ENCODE results near the gene PTPRT. TPM values are rescaled to one million over a fixed set of nuclear protein-coding genes. Genes with fewer than 3 reads are reported as not detected.

Gene PTPRT
- total RNA-seq, 2 experiments from 2014 or later: not detected

DNA sequence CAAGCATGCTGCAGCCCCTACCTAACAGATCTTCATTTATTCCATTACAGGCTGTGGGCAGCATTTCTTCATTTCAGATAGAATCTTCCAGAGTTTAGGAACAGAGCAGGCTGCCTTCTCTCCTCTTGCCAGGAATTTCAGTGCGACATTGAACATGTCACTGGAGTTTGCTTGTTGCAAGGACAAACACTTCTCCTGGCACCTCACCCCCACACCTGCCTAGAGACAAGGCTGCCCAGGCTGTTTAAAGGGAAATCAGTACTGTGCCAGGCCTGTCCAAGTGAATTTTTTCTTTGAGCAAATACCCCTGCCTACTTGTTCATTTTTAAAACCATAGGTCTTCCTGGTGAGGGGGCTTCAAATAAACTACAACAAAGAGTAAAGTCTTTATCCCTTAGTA, 594.1 kb downstream of the PTPRT start:
- Mint-ChIP-seq H3K27ac (no peak overlapping the region), H3K4me1 (ENCODE audit: low read depth) (no peaks in the 10 kb centered on the region), H3K9me3 (ENCODE audit: insufficient read depth) (no peaks in the 10 kb centered on the region), H3K36me3 (ENCODE audit: low read depth) (no peaks in the 10 kb centered on the region), H3K27me3 (ENCODE audit: low read depth) (no peaks in the 10 kb centered on the region), H3K4me3 (no peak overlapping the region)
- ATAC-seq (no peak), DNase-seq (no peak)
- POLR2A ChIA-PET: no interaction called here
- CTCF ChIA-PET: no interaction called here

DNA sequence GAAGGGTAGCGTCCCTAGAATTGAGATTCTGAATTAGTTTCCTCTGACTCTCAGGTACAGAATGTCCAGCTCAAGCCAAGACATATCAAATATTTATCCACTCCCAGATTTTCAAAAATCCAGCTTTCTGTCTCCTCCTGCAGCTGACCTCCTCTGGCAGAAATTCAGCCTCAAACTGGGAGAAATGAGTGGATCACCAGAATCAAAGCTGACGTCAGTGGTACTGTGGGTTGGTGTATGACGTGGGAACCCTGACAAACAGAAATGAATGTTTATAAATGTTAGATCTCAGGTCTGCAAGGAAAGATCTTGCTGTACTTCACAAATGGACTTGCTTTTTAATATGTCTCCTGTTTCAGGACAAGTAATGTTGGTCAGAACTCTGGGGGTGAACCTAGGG, 595.0 kb downstream of the PTPRT start:
- POLR2A ChIA-PET: no interaction called here
- no peaks in the 10 kb centered on the region for H3K36me3 Mint-ChIP-seq (ENCODE audit: low read depth)
- no peaks in the 10 kb centered on the region for H3K4me1 Mint-ChIP-seq (ENCODE audit: low read depth)
- H3K27me3 Mint-ChIP-seq (ENCODE audit: low read depth): no peaks in the 10 kb centered on the region
- H3K9me3 Mint-ChIP-seq (ENCODE audit: insufficient read depth): no peaks in the 10 kb centered on the region
- ATAC-seq: no peak
- no peak overlapping the region for H3K4me3 Mint-ChIP-seq
- CTCF ChIA-PET: no interaction called here
- no peak for DNase-seq
- no peak overlapping the region for H3K27ac Mint-ChIP-seq

DNA sequence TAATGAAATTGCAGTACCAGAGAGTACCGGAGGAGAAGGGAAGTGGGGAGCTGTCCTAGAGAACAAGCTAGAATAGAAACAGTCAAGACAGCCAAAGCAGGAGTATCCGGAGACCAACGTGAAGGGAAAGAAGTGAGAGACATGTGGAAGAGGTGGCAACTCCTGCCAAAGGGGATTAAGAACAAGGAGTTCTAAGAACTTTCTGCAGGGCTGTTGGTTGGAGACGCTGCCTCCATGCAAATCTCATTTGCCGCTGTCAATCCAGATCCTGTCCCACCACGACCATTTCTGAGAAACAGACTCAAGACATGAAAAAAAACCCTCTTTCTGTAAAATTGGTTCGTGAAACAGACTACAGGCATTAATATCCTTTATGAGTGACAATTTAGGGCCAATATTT, 595.7 kb downstream of the PTPRT start:
- ChIA-PET POLR2A (no interaction called here), CTCF (no interaction called here)
- H3K9me3 Mint-ChIP-seq (ENCODE audit: insufficient read depth): no peaks in the 10 kb centered on the region
- H3K27ac Mint-ChIP-seq: no peak overlapping the region
- no peaks in the 10 kb centered on the region for H3K4me1 Mint-ChIP-seq (ENCODE audit: low read depth)
- no peaks in the 10 kb centered on the region for H3K27me3 Mint-ChIP-seq (ENCODE audit: low read depth)
- no peak for DNase-seq
- no peak overlapping the region for H3K4me3 Mint-ChIP-seq
- ATAC-seq: no peak
- H3K36me3 Mint-ChIP-seq (ENCODE audit: low read depth): no peaks in the 10 kb centered on the region

DNA sequence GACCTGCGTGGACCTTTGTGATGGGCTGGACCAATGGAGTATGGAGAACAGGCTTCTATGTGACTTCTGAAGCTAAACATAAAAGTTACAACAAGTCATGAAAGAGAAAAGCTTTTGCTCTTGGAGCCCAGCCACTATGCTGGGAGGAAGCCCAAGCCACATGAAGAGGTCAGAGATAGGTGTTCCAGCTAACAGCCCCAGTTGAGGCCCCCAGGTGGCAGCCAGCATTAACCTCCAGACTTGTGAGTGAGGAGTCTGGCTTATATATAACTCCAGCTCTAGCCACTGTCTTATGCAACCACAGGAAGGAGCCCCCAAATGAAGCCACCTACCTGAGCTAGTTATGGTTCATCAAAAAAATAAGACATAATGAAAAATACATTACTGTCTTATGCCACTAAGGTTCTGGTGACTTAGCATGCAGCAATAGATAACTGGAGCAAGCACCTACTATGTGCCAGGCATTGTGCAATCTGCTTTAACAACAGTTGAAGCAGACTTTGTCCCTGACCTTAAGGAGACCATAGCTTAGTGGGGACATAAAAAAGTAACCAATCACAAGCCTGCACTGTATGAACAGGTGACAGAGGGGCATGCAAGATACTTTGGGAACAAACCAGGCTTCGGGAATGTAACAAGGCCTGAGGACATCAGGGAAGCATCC, 599.6 kb downstream of the PTPRT start:
- ChIA-PET POLR2A (no interaction called here), CTCF (no interaction called here)
- Mint-ChIP-seq H3K36me3 (ENCODE audit: low read depth) (no peaks in the 10 kb centered on the region), H3K4me3 (no peak overlapping the region), H3K4me1 (ENCODE audit: low read depth) (no peaks in the 10 kb centered on the region), H3K9me3 (ENCODE audit: insufficient read depth) (no peaks in the 10 kb centered on the region), H3K27ac (no peak overlapping the region), H3K27me3 (ENCODE audit: low read depth) (no peaks in the 10 kb centered on the region)
- no peak for DNase-seq
- no peak for ATAC-seq

DNA sequence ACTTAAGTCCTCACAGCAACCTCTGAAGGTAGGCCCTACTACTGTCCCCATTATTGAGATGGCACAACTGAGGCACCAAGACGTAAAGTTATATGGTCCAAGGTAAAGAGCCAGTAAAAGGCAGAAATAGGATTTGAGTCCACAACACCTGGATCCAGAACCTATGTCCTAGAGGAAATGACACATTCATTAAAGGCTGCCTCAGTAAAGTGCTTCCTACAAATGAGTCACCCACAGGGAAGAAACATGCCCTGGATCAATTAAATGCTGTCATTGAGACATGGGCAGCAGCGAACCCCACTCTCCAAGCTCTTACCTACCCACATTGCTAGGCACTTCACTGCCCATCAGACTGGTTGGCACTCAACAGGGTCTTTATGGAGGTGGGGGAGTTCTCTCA, 600.9 kb downstream of the PTPRT start:
- no peaks in the 10 kb centered on the region for H3K9me3 Mint-ChIP-seq (ENCODE audit: insufficient read depth)
- CTCF ChIA-PET: no interaction called here

DNA sequence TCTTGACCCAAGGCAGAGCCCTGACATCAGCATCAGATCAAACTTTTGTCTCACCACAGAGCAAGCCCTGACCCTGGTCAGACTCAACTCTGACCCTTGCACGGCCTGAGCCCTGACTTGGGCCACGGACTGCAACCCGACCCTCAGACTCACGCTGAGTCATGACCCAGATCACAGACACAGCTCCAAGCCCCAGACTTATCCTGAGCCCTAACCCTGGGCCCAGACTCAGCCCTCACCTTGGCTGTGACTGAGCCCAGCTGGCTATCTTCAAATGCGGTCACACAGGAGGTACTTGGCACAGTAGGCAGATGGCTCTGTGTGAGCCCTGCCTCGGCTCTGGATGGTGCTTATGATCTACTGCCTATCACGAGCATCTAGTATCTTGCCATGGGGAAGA, 602.3 kb downstream of the PTPRT start:
- Mint-ChIP-seq H3K9me3 (ENCODE audit: insufficient read depth) (no peaks in the 10 kb centered on the region), H3K4me1 (ENCODE audit: low read depth) (no peaks in the 10 kb centered on the region), H3K27ac (no peak overlapping the region), H3K4me3 (no peak overlapping the region), H3K36me3 (ENCODE audit: low read depth) (no peaks in the 10 kb centered on the region), H3K27me3 (ENCODE audit: low read depth) (no peaks in the 10 kb centered on the region)
- ChIA-PET CTCF (no interaction called here), POLR2A (no interaction called here)
- no peak for DNase-seq
- ATAC-seq: no peak

More for the DNA sequence above, 600.9 kb downstream of the PTPRT start:
- ATAC-seq (no peak), DNase-seq (no peak)
- Mint-ChIP-seq H3K27me3 (ENCODE audit: low read depth) (no peaks in the 10 kb centered on the region), H3K4me1 (ENCODE audit: low read depth) (no peaks in the 10 kb centered on the region), H3K4me3 (no peak overlapping the region), H3K36me3 (ENCODE audit: low read depth) (no peaks in the 10 kb centered on the region), H3K27ac (no peak overlapping the region)
- POLR2A ChIA-PET: no interaction called here

DNA sequence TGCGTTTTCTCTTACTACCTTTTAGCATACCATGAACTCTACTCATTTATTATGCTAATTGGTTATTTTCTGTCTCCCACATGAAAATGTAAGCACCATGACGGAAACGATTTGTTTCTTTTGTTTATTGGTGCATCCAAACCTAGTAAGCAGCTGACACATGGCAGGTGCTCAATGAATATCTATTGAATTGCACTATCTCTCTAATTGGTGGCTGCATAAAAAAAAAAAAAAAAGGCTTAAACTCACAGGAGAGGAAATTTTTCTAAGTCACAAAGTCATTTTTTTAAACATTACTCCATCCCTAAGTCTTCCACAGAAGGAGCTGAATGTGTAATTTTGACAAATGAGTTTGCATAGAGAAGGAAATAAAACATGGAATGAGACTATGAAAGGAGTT, 608.4 kb downstream of the PTPRT start:
- H3K9me3 Mint-ChIP-seq (ENCODE audit: insufficient read depth): peaks cover 3% of the 10 kb centered on the region
- POLR2A ChIA-PET: no interaction called here
- CTCF ChIA-PET: interaction anchor here (0.6 to 0.7 kb wide), 2 partner anchors 652 to 847 kb away, joined by 3 read pairs; no protein-coding TSS in a partner anchor
- no peak for DNase-seq
- H3K4me1 Mint-ChIP-seq (ENCODE audit: low read depth): no peaks in the 10 kb centered on the region
- ATAC-seq: no peak
- H3K36me3 Mint-ChIP-seq (ENCODE audit: low read depth): no peaks in the 10 kb centered on the region
- H3K27ac Mint-ChIP-seq: no peak overlapping the region
- no peaks in the 10 kb centered on the region for H3K27me3 Mint-ChIP-seq (ENCODE audit: low read depth)
- no peak overlapping the region for H3K4me3 Mint-ChIP-seq

DNA sequence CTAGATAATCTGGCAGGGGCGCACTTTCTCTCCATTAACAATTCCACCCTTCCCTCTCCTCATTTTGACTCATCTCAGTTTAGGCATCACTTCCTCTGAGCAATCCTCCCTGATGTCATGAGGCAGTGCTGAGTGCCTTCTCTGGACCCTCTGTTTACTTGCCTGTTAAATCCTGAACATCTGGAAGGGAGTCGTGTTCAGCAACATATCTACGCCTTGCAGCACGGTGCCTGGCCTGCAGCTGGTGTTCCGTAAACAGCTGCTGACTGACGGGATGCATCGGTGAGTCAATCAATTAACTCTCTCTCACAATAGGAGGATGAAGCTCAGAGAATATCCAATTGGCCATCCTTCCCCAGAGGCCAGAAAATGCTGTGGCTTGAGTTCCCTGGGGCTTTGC, 613.5 kb downstream of the PTPRT start:
- Mint-ChIP-seq H3K27ac (no peak overlapping the region), H3K4me3 (no peak overlapping the region), H3K4me1 (ENCODE audit: low read depth) (no peaks in the 10 kb centered on the region), H3K36me3 (ENCODE audit: low read depth) (no peaks in the 10 kb centered on the region), H3K27me3 (ENCODE audit: low read depth) (no peaks in the 10 kb centered on the region), H3K9me3 (ENCODE audit: insufficient read depth) (peaks cover 12% of the 10 kb centered on the region)
- ATAC-seq: no peak
- CTCF ChIA-PET: no interaction called here
- POLR2A ChIA-PET: no interaction called here
- DNase-seq: no peak

DNA sequence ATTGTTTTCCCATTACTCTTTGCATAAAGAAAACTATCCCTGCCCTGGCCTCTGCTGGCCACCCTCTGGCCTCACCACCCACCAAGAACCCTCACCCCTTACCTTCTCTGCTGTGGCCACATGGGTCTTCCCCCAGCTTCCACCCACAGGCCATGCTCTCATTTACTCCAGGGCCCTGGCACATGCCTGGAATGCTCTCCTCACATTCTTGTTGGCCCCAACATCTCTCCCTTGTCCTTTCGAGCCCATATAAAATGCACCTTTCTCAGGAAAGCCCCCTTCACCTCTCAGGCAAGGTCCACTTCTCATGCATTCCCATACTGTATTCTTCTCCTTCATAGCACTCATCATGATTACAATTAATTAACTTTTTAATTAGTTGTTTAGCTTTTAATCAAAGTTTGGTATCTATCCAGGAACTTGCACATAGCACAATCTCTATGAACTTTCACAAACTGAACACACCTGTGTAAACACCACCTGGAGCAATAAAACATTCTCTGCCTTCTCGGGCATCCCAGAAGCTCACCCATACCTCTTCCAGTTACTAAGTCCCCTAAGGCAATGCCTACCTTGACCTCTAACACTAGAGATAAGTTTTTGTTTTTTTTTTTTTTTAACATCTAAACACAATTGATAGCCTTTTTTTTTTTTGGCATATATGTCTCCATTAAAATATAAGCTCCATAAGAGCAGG, 617.2 kb downstream of the PTPRT start:
- ATAC-seq: no peak
- Mint-ChIP-seq H3K36me3 (ENCODE audit: low read depth) (no peaks in the 10 kb centered on the region), H3K9me3 (ENCODE audit: insufficient read depth) (peaks cover 9% of the 10 kb centered on the region), H3K27me3 (ENCODE audit: low read depth) (no peaks in the 10 kb centered on the region), H3K27ac (no peak overlapping the region), H3K4me3 (no peak overlapping the region), H3K4me1 (ENCODE audit: low read depth) (no peaks in the 10 kb centered on the region)
- DNase-seq: no peak
- ChIA-PET CTCF (no interaction called here), POLR2A (no interaction called here)

DNA sequence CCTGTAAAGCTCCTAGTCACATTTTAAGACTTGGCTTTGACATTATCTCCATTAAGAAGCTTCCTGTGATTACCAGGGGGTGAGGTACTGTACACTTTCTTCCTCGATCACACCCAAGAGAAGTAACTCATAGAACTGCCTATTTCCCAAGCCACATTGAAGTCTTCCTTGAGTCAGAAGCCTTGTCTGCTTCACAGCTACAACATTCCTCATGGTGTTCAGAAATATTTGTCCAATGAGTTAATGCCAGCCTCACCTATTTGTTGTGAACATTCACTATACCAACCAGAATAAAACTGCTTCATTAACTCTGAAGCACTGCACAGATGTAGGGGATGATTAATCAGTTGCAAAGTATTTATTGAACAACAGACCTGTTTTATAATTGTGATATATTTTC, 622.3 kb downstream of the PTPRT start:
- no peak overlapping the region for H3K4me3 Mint-ChIP-seq
- peaks cover 3% of the 10 kb centered on the region for H3K9me3 Mint-ChIP-seq (ENCODE audit: insufficient read depth)
- DNase-seq (no peak), ATAC-seq (no peak)
- no peaks in the 10 kb centered on the region for H3K27me3 Mint-ChIP-seq (ENCODE audit: low read depth)
- ChIA-PET POLR2A (no interaction called here), CTCF (no interaction called here)
- no peak overlapping the region for H3K27ac Mint-ChIP-seq
- no peaks in the 10 kb centered on the region for H3K36me3 Mint-ChIP-seq (ENCODE audit: low read depth)
- H3K4me1 Mint-ChIP-seq (ENCODE audit: low read depth): no peaks in the 10 kb centered on the region

DNA sequence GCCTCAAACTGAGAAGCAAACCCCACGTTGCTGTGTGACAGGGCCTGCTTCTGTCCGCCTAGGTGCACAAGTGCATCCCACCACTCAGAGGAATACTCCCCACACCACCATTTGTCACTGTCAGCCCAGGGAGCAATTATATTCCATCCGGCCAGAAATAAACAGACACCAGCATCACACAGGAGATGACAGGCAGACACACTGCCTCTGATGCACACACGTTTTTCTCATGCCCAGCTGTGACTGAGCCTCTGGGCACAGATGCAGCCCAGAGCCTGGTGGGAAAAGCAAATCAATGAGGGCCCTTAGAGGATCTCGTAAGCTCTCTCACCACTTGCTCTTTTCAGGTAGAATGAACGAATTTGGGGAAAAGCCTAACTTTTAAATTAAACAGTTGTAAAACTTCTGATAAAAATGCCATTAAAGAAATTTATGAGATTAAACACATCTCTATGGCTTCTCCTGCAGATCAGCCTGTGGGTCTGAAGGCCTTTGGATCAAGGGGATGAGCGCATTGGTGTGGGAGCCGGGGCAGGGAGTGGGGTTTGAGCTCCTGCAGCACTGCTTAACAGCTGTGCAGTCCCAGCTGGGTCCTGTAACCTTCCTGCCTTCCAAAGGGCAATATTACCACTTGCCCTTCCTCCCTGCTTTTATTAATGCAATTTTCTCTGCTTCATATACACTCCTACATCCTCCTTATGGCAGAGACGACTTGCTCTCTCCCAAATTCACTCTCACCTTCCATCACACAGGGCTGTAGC, 624.3 kb downstream of the PTPRT start:
- Mint-ChIP-seq H3K27ac (no peak overlapping the region), H3K36me3 (ENCODE audit: low read depth) (no peaks in the 10 kb centered on the region), H3K9me3 (ENCODE audit: insufficient read depth) (no peaks in the 10 kb centered on the region), H3K27me3 (ENCODE audit: low read depth) (no peaks in the 10 kb centered on the region), H3K4me1 (ENCODE audit: low read depth) (no peaks in the 10 kb centered on the region), H3K4me3 (no peak overlapping the region)
- ATAC-seq: no peak
- CTCF ChIA-PET: no interaction called here
- no peak for DNase-seq
- POLR2A ChIA-PET: no interaction called here

DNA sequence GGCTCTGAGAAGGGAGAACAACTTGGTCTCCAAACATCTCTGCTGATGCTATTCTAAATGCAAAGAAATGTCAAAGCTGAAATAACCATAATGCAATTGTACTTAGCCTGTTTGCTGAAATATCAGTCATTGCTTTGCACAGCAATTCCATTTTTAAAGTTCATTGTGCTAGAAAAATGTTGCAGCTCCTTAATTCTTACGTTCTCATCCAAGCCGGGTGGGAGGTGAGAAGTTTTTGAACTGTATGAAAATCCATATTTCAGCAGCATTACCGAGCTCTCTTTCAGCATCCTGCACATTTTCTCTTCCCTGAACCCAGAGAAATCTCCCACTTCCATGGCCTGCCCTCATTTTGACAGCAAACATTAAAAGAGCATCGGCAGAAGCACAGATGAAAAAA, 630.0 kb downstream of the PTPRT start:
- POLR2A ChIA-PET: no interaction called here
- ATAC-seq: no peak
- H3K27me3 Mint-ChIP-seq (ENCODE audit: low read depth): no peaks in the 10 kb centered on the region
- H3K4me1 Mint-ChIP-seq (ENCODE audit: low read depth): no peaks in the 10 kb centered on the region
- H3K9me3 Mint-ChIP-seq (ENCODE audit: insufficient read depth): no peaks in the 10 kb centered on the region
- no peak for DNase-seq
- CTCF ChIA-PET: no interaction called here
- no peak overlapping the region for H3K4me3 Mint-ChIP-seq
- no peaks in the 10 kb centered on the region for H3K36me3 Mint-ChIP-seq (ENCODE audit: low read depth)
- no peak overlapping the region for H3K27ac Mint-ChIP-seq

Measured in activated CD8-positive, alpha-beta T cell treated with anti-CD3 and anti-CD28 coated beads, Interleukin-2, amount 10 ng/mL, durations not matched to agents 7 days and 5 days (primary cell).